Pancreas (tissue), 10 donors: ENCODE results near the gene NUFIP2. TPM values are rescaled to one million over a fixed set of nuclear protein-coding genes. Genes with fewer than 3 reads are reported as not detected.

ENCODE experiments used
- ATAC-seq, 4 donors: fragments of 200-7000 bp; cut with Tn5 transposase; one replicate each; pipeline versions ENCODE4 v1.8.0 to v1.9.1; 2020; ENCODE audit warnings: mild to moderate bottlenecking in 4 of 4, moderate library complexity in 4 of 4
- DNase-seq, 6 donors: peaks; one replicate each; pipeline ENCODE4 v3.0.0-alpha.2; 2020
- FAIRE-seq: peaks from 2 replicates; lab custom pipeline; 2012; peaks lifted over from hg19 to GRCh38; lab: Jason Lieb, UNC
- H3K27ac ChIP-seq, 4 donors: fragments of 200-600 bp; sonication (generic); 1 replicate in 3 of 4; 2 replicates in 1 of 4; pipeline versions ENCODE4 v1.5.0 to v1.8.0; 2020
- H3K27me3 ChIP-seq, 4 donors: fragments of 200-600 bp; one replicate each; pipeline ENCODE4 v1.8.0; 2021
- H3K36me3 ChIP-seq, 3 donors: fragments of 200-600 bp; sonication (generic) in 1 of 3; one replicate each; pipeline versions ENCODE4 v1.5.0 to v1.8.0; 2020 to 2021
- H3K4me1 ChIP-seq, 3 donors: fragments of 200-600 bp; one replicate each; pipeline ENCODE4 v1.8.0; 2021
- H3K4me3 ChIP-seq, 4 donors: fragments of 200-600 bp; sonication (generic) in 2 of 4; one replicate each; pipeline versions ENCODE4 v1.5.0 to v1.8.0; 2020 to 2021
- H3K9me3 ChIP-seq, 4 donors: fragments of 200-600 bp; one replicate each; pipeline ENCODE4 v1.8.0; 2021
- CTCF ChIP-seq, 4 donors: fragments of 200-600 bp; sonication (generic) in 3 of 4; IDR thresholded peaks; one replicate each; pipeline versions ENCODE4 v1.5.0 to v1.8.0; 2021; ENCODE audit warnings: antibody characterized with exemption in 4 of 4
- WGBS, 2 donors: extraction: QIAGEN DNeasy Blood & Tissue Kit; methylation state at CpG; one replicate each; pipeline ENCODE4 v1.1.7; 2013; 5-methylcytosine and 5-hydroxymethylcytosine counted together
- intact Hi-C, 3 donors: fragments of 100-400 bp; cut with DNase I; formaldehyde crosslinking; loops; one replicate each; pipeline versions ENCODE4 v1.11.1 to v1.14.2; 2022
- polyA plus RNA-seq, 2 donors: library from polyadenylated mRNA; stranded (reverse); fragments of 200-250 nt; gene quantifications; one replicate each; pipeline ENCODE4 v1.2.3, GENCODE V29; 2013
- total RNA-seq, 6 donors: library from RNA; stranded (reverse); fragmentation: NEBNext Ultra II Directional in 4 of 6; extraction: Animal tissue kit (Norgen Biotek cat#: 25700) in 4 of 6; gene quantifications; one replicate each; pipeline versions ENCODE4 v1.2.1 to v1.2.4, GENCODE V29; 2021 to 2023
- donor health status: healthy with polysubstance abuse.
- donor health status: DM: no; HTN: no; CAD: no; lungs with moderate emphysema.
- donor health status: DM: no; HTN: no; CAD: no.
- donor health status: control.
- donor health status: control.
- donor health status: Bipolar disorder and iron deficiency.
- donor health status: DM: yes; HTN: yes; CAD: no.
- donor health status: DM: no; HTN: no; CAD: no.
- donor health status: DM: no; HTN: no; CAD: no.
- donor health status: DM: yes; HTN: yes; CAD: no.

Gene NUFIP2
- total and polyA plus RNA-seq, 8 donors: 8.7 to 28.1 (median 15.3) TPM

GRCh38 chr17:29209073-29209472, 84.9 kb downstream of the NUFIP2 start:
- FAIRE-seq (no peak), DNase-seq (no peak), ATAC-seq (no peak)
- Histone ChIP-seq H3K9me3 (no peaks in the 10 kb centered on the region), H3K27me3 (no peaks in the 10 kb centered on the region), H3K4me3 (no peak overlapping the region), H3K27ac (no peak overlapping the region), H3K4me1 (no peaks in the 10 kb centered on the region), H3K36me3 (no peaks in the 10 kb centered on the region)
- TF ChIP-seq CTCF (IDR thresholded peaks at IDR 0.05): no peak
- intact Hi-C loops: no loop called here
- WGBS, 2 donors: 77 to 83% methylated on average over 5 of the region's 5 CpGs

GRCh38 chr17:29207975-29208374, 86.0 kb downstream of the NUFIP2 start:
- H3K27ac ChIP-seq: no peak overlapping the region
- H3K4me3 ChIP-seq: no peak overlapping the region
- WGBS, 2 donors: 85 to 89% methylated on average over 2 of the region's 2 CpGs
- intact Hi-C loops: no loop called here
- no peaks in the 10 kb centered on the region for H3K9me3 ChIP-seq
- H3K36me3 ChIP-seq: no peaks in the 10 kb centered on the region
- no peak for TF ChIP-seq CTCF (IDR thresholded peaks at IDR 0.05)
- H3K4me1 ChIP-seq: no peaks in the 10 kb centered on the region
- DNase-seq: no peak
- H3K27me3 ChIP-seq: no peaks in the 10 kb centered on the region
- ATAC-seq: no peak
- FAIRE-seq: no peak

Other genes with a start within 250 kb of the NUFIP2 start
- gene MYO18A, start 113.8 kb downstream of the NUFIP2 start, total RNA-seq: 10 to 100 TPM; 21.3 to 47.0 (median 28.9) TPM
- 10 to 100 TPM; 48.2 to 85.3 TPM for gene MYO18A, start 113.8 kb downstream of the NUFIP2 start, polyA plus RNA-seq
- not detected for gene CRYBA1, start 47.3 kb downstream of the NUFIP2 start, total RNA-seq
- gene CRYBA1, start 47.3 kb downstream of the NUFIP2 start, polyA plus RNA-seq: not detected
- 10 to 100 TPM; 15.6 to 31.8 (median 18.5) TPM for gene TAOK1, start 96.2 kb upstream of the NUFIP2 start, total RNA-seq
- gene TAOK1, start 96.2 kb upstream of the NUFIP2 start, polyA plus RNA-seq: 1 to 10 TPM; 5.4 to 6.6 TPM